Measurements from ENCODE around the gene CCDC171.
"Not testable (repeated sequence)": the region's sequence is repeated elsewhere in the genome, so short reads cannot be mapped to it uniquely, and the experiment has no call there.

The CCDC171 gene

GRCh38 chr9:15746905-15747304 is 194.1 kb downstream of the CCDC171 start:
- H3K4me3 ChIP-seq (ENCODE audit: low read length), result no peak overlapping the region
- no peak overlapping the region for H3K27ac ChIP-seq (ENCODE audit: low read depth, low read length)
- H3K36me3 ChIP-seq (ENCODE audit: control insufficient read depth, insufficient read depth, low read length), result no peaks in the 10 kb centered on the region
- no peaks in the 10 kb centered on the region for H3K4me1 ChIP-seq (ENCODE audit: control insufficient read depth, insufficient read depth, low read length)
- H3K9ac ChIP-seq (ENCODE audit: low read length), result no peak overlapping the region
- no peaks in the 10 kb centered on the region for H3K27me3 ChIP-seq (ENCODE audit: control insufficient read depth, insufficient read depth, low read length)

- H3K27ac ChIP-seq (ENCODE audit: low read depth, low read length), result no peak overlapping the region
- no peak overlapping the region for H3K9ac ChIP-seq (ENCODE audit: low read length)
- H3K4me3 ChIP-seq (ENCODE audit: low read length), result no peak overlapping the region
- H3K27me3 ChIP-seq (ENCODE audit: control insufficient read depth, insufficient read depth, low read length), result no peaks in the 10 kb centered on the region
- no peaks in the 10 kb centered on the region for H3K4me1 ChIP-seq (ENCODE audit: control insufficient read depth, insufficient read depth, low read length)
- no peaks in the 10 kb centered on the region for H3K36me3 ChIP-seq (ENCODE audit: control insufficient read depth, insufficient read depth, low read length)
Measured at GRCh38 chr9:15755660-15756059, 202.8 kb downstream of the CCDC171 start.

GRCh38 chr9:15761551-15761950 is 208.7 kb downstream of the CCDC171 start:
- Histone ChIP-seq H3K4me1 (ENCODE audit: control insufficient read depth, insufficient read depth, low read length) (no peaks in the 10 kb centered on the region), H3K36me3 (ENCODE audit: control insufficient read depth, insufficient read depth, low read length) (no peaks in the 10 kb centered on the region), H3K27ac (ENCODE audit: low read depth, low read length) (no peak overlapping the region), H3K9ac (ENCODE audit: low read length) (no peak overlapping the region), H3K4me3 (ENCODE audit: low read length) (no peak overlapping the region), H3K27me3 (ENCODE audit: control insufficient read depth, insufficient read depth, low read length) (no peaks in the 10 kb centered on the region)

- Histone ChIP-seq H3K9ac (ENCODE audit: low read length) (no peak overlapping the region), H3K4me3 (ENCODE audit: low read length) (no peak overlapping the region), H3K27ac (ENCODE audit: low read depth, low read length) (no peak overlapping the region), H3K36me3 (ENCODE audit: control insufficient read depth, insufficient read depth, low read length) (no peaks in the 10 kb centered on the region), H3K27me3 (ENCODE audit: control insufficient read depth, insufficient read depth, low read length) (no peaks in the 10 kb centered on the region), H3K4me1 (ENCODE audit: control insufficient read depth, insufficient read depth, low read length) (no peaks in the 10 kb centered on the region)
Measured at GRCh38 chr9:15763371-15763770, 210.5 kb downstream of the CCDC171 start.

- H3K36me3 ChIP-seq (ENCODE audit: control insufficient read depth, insufficient read depth, low read length), result no peaks in the 10 kb centered on the region
- H3K4me1 ChIP-seq (ENCODE audit: control insufficient read depth, insufficient read depth, low read length), result no peaks in the 10 kb centered on the region
- H3K4me3 ChIP-seq (ENCODE audit: low read length), result no peak overlapping the region
- H3K9ac ChIP-seq (ENCODE audit: low read length), result no peak overlapping the region
- no peaks in the 10 kb centered on the region for H3K27me3 ChIP-seq (ENCODE audit: control insufficient read depth, insufficient read depth, low read length)
- H3K27ac ChIP-seq (ENCODE audit: low read depth, low read length), result no peak overlapping the region
Measured at GRCh38 chr9:15764131-15764530, 211.3 kb downstream of the CCDC171 start.

- no peaks in the 10 kb centered on the region for H3K27me3 ChIP-seq (ENCODE audit: control insufficient read depth, insufficient read depth, low read length)
- no peaks in the 10 kb centered on the region for H3K4me1 ChIP-seq (ENCODE audit: control insufficient read depth, insufficient read depth, low read length)
- no peak overlapping the region for H3K27ac ChIP-seq (ENCODE audit: low read depth, low read length)
- no peaks in the 10 kb centered on the region for H3K36me3 ChIP-seq (ENCODE audit: control insufficient read depth, insufficient read depth, low read length)
- no peak overlapping the region for H3K4me3 ChIP-seq (ENCODE audit: low read length)
- H3K9ac ChIP-seq (ENCODE audit: low read length), result no peak overlapping the region
Measured at GRCh38 chr9:15769547-15769946, 216.7 kb downstream of the CCDC171 start.

- Histone ChIP-seq H3K27ac (ENCODE audit: low read depth, low read length) (no peak overlapping the region), H3K4me3 (ENCODE audit: low read length) (no peak overlapping the region), H3K9ac (ENCODE audit: low read length) (no peak overlapping the region), H3K4me1 (ENCODE audit: control insufficient read depth, insufficient read depth, low read length) (no peaks in the 10 kb centered on the region), H3K27me3 (ENCODE audit: control insufficient read depth, insufficient read depth, low read length) (no peaks in the 10 kb centered on the region), H3K36me3 (ENCODE audit: control insufficient read depth, insufficient read depth, low read length) (no peaks in the 10 kb centered on the region)
Measured at GRCh38 chr9:15778861-15779260, 226.0 kb downstream of the CCDC171 start.

GRCh38 chr9:15782106-15782505 is 229.3 kb downstream of the CCDC171 start:
- Histone ChIP-seq H3K4me1 (ENCODE audit: control insufficient read depth, insufficient read depth, low read length) (no peaks in the 10 kb centered on the region), H3K9ac (ENCODE audit: low read length) (no peak overlapping the region), H3K27me3 (ENCODE audit: control insufficient read depth, insufficient read depth, low read length) (no peaks in the 10 kb centered on the region), H3K4me3 (ENCODE audit: low read length) (no peak overlapping the region), H3K36me3 (ENCODE audit: control insufficient read depth, insufficient read depth, low read length) (no peaks in the 10 kb centered on the region), H3K27ac (ENCODE audit: low read depth, low read length) (no peak overlapping the region)

- H3K27ac ChIP-seq (ENCODE audit: low read depth, low read length), result no peak overlapping the region
- no peak overlapping the region for H3K9ac ChIP-seq (ENCODE audit: low read length)
- no peaks in the 10 kb centered on the region for H3K36me3 ChIP-seq (ENCODE audit: control insufficient read depth, insufficient read depth, low read length)
- no peaks in the 10 kb centered on the region for H3K4me1 ChIP-seq (ENCODE audit: control insufficient read depth, insufficient read depth, low read length)
- H3K4me3 ChIP-seq (ENCODE audit: low read length), result no peak overlapping the region
- no peaks in the 10 kb centered on the region for H3K27me3 ChIP-seq (ENCODE audit: control insufficient read depth, insufficient read depth, low read length)
Measured at GRCh38 chr9:15785584-15785983, 232.7 kb downstream of the CCDC171 start.

GRCh38 chr9:15786616-15787015 is 233.8 kb downstream of the CCDC171 start:
- H3K4me3 ChIP-seq (ENCODE audit: low read length), result no peak overlapping the region
- H3K4me1 ChIP-seq (ENCODE audit: control insufficient read depth, insufficient read depth, low read length), result no peaks in the 10 kb centered on the region
- no peak overlapping the region for H3K9ac ChIP-seq (ENCODE audit: low read length)
- no peaks in the 10 kb centered on the region for H3K27me3 ChIP-seq (ENCODE audit: control insufficient read depth, insufficient read depth, low read length)
- H3K36me3 ChIP-seq (ENCODE audit: control insufficient read depth, insufficient read depth, low read length), result no peaks in the 10 kb centered on the region
- no peak overlapping the region for H3K27ac ChIP-seq (ENCODE audit: low read depth, low read length)

- H3K27me3 ChIP-seq (ENCODE audit: control insufficient read depth, insufficient read depth, low read length); H3K4me1 ChIP-seq (ENCODE audit: control insufficient read depth, insufficient read depth, low read length); H3K27ac ChIP-seq (ENCODE audit: low read depth, low read length); H3K36me3 ChIP-seq (ENCODE audit: control insufficient read depth, insufficient read depth, low read length); H3K9ac ChIP-seq (ENCODE audit: low read length); H3K4me3 ChIP-seq (ENCODE audit: low read length): not testable (repeated sequence)
Measured at GRCh38 chr9:15810219-15810899, 257.5 kb downstream of the CCDC171 start.

GRCh38 chr9:15813076-15813475 is 260.2 kb downstream of the CCDC171 start:
- no peak overlapping the region for H3K27ac ChIP-seq (ENCODE audit: low read depth, low read length)
- no peaks in the 10 kb centered on the region for H3K4me1 ChIP-seq (ENCODE audit: control insufficient read depth, insufficient read depth, low read length)
- H3K9ac ChIP-seq (ENCODE audit: low read length), result no peak overlapping the region
- H3K36me3 ChIP-seq (ENCODE audit: control insufficient read depth, insufficient read depth, low read length), result no peaks in the 10 kb centered on the region
- H3K4me3 ChIP-seq (ENCODE audit: low read length), result no peak overlapping the region
- no peaks in the 10 kb centered on the region for H3K27me3 ChIP-seq (ENCODE audit: control insufficient read depth, insufficient read depth, low read length)

GRCh38 chr9:15824310-15824709 is 271.5 kb downstream of the CCDC171 start:
- Histone ChIP-seq H3K36me3 (ENCODE audit: control insufficient read depth, insufficient read depth, low read length) (no peaks in the 10 kb centered on the region), H3K9ac (ENCODE audit: low read length) (no peak overlapping the region)

More at GRCh38 chr9:15824310-15824709, 271.5 kb downstream of the CCDC171 start:
- Histone ChIP-seq H3K4me1 (ENCODE audit: control insufficient read depth, insufficient read depth, low read length) (no peaks in the 10 kb centered on the region), H3K4me3 (ENCODE audit: low read length) (no peak overlapping the region), H3K27ac (ENCODE audit: low read depth, low read length) (no peak overlapping the region), H3K27me3 (ENCODE audit: control insufficient read depth, insufficient read depth, low read length) (no peaks in the 10 kb centered on the region)
